Activated T-helper 1 cell treated with anti-CD3 and anti-CD28 coated beads, Interleukin-12 subunit alpha, Interleukin-12 subunit beta, Interleukin-2, Interleukin-4 antibody, amounts not matched to agents 30 ng/mL and 10 ng/mL and 1 ng/mL, durations not matched to agents 14 hours and 24 hours and 36 hours (primary cell): Measurements from ENCODE around the gene PDXK. TPM values are rescaled to one million over a fixed set of nuclear protein-coding genes. Genes with fewer than 3 reads are reported as not detected.

ENCODE experiments used
- DNase-seq: peaks from one replicate; pipeline ENCODE4 v3.0.0; 2021; ENCODE audit warnings: low spot score
- H3K27ac Mint-ChIP-seq: one replicate; pipeline ENCODE4 v1.8.0; 2021; ENCODE audit warnings: mild to moderate bottlenecking, mixed read lengths
- H3K27me3 Mint-ChIP-seq: one replicate; pipeline ENCODE4 v1.8.0; 2022; ENCODE audit warnings: mild to moderate bottlenecking, moderate library complexity, mixed read lengths; ENCODE audit not compliant: insufficient read depth
- H3K36me3 Mint-ChIP-seq: one replicate; pipeline ENCODE4 v1.8.0; 2021; ENCODE audit warnings: low read depth, mixed read lengths
- H3K4me1 Mint-ChIP-seq: one replicate; pipeline ENCODE4 v1.8.0; 2021; ENCODE audit warnings: low read depth, mixed read lengths
- H3K4me3 Mint-ChIP-seq: one replicate; pipeline ENCODE4 v1.8.0; 2021; ENCODE audit warnings: mild to moderate bottlenecking, moderate library complexity, mixed read lengths
- H3K9me3 Mint-ChIP-seq: one replicate; pipeline ENCODE4 v1.8.0; 2021; ENCODE audit warnings: mixed read lengths
- intact Hi-C: fragments of 100-400 bp; cut with micrococcal nuclease; formaldehyde crosslinking; loops from one replicate; pipeline ENCODE4 v1.15.1; 2024
- total RNA-seq: library from RNA; stranded (reverse); gene quantifications from 2 replicates; pipeline ENCODE4 v1.2.3, GENCODE V29; 2022

The PDXK gene
- total RNA-seq, 1 donor from 2014 or later, result 123 TPM

DNA sequence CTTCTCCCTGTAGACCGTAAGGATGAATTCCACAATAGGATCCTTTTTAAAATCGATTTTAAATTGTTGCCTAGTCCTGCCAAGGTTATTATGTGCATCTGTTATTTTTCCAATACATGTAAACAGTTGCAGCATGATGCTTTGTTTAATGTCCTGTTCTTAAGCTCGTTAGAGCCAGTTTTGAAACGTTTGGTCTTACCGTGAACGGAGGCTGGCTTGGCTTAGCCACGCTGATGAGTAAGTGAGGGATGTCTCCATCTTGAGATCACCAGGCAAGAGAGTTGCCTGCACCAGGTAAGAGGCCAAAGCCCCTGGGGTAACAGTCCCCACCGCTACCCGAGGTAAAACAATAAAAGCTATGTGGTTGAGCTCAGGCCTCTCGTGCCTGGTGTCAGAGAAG lies 39.9 kb downstream of the PDXK start:
- intact Hi-C loops, result no loop called here
- no peaks in the 10 kb centered on the region for H3K4me1 Mint-ChIP-seq
- peaks cover 15% of the 10 kb centered on the region for H3K36me3 Mint-ChIP-seq
- no peaks in the 10 kb centered on the region for H3K9me3 Mint-ChIP-seq
- no peak overlapping the region for H3K4me3 Mint-ChIP-seq
- DNase-seq, result no peak
- no peaks in the 10 kb centered on the region for H3K27me3 Mint-ChIP-seq
- no peak overlapping the region for H3K27ac Mint-ChIP-seq

DNA sequence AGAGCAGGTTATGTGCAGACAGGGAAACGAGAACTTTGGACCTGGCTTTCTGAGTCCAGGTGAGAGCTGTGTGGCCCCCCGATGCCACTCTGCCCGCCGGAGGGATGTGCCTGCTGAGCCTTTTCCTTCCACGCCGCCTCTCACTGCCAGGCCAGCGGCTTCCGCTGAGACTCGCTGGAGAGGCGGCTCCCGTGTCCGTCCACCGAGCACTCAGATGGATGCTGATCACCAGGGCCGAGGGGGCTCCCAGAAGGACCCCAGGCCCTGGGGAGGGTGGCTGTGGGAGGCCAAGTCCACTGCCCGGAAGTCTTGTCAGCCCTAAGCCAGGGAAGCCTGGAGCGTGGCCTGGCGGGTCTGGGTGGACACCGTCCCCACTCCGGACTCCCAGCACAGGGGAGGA lies 40.7 kb downstream of the PDXK start:
- intact Hi-C loops, result no loop called here
- no peaks in the 10 kb centered on the region for H3K9me3 Mint-ChIP-seq
- H3K27ac Mint-ChIP-seq, result no peak overlapping the region
- H3K4me3 Mint-ChIP-seq, result no peak overlapping the region
- DNase-seq, result no peak
- peaks cover 10% of the 10 kb centered on the region for H3K36me3 Mint-ChIP-seq
- no peaks in the 10 kb centered on the region for H3K4me1 Mint-ChIP-seq
- no peaks in the 10 kb centered on the region for H3K27me3 Mint-ChIP-seq

DNA sequence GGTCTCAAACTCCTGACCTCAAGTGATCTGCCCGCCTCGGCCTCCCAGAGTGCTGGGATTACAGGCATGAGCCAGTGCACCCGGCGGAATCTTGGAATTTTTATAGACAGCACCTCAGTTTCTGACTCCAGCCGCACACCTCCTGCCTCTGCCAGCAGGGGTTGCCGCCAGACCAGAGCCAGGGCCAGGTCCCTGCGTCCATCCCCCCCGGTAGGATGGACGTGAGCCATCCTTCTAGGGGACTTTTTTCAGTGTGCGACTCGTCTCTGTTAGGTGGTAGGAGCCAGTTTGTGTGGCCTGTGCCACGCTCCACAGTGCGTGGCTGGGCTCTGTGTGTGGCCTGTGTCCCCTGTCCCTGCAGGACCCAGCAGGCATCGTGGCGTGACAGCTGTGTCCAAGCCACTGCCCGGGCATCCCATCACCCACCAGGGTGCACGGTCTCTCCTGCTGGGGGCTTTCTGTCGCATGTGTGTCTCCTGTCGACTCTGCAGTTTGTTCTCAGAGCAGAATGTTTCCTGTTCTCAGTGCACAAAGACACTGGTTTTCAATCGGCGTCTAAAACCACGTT lies 41.5 kb downstream of the PDXK start:
- Mint-ChIP-seq H3K27me3 (no peaks in the 10 kb centered on the region), H3K36me3 (peaks cover 10% of the 10 kb centered on the region), H3K9me3 (no peaks in the 10 kb centered on the region), H3K4me1 (no peaks in the 10 kb centered on the region), H3K4me3 (no peak overlapping the region), H3K27ac (no peak overlapping the region)
- no peak for DNase-seq
- intact Hi-C loops, result no loop called here

DNA sequence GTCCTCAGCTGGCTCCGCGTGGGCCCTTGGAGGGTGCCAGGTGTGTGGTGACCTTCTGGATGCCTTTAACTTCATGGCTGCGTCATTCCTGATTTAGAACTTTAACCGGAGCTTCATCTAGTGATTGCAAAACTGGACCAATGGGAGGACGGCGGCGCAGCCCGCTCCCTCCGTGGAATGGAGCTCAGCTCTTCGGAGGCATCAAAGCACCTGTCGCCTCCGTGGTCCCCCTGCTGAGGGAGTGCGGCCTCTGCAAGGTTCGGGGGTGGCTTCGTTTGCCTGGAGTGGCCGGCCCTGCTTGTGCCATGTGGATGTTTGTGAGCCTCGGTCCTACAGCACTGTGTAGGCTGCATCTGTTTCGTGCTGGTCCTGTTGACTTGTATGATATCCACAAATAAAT lies 43.0 kb downstream of the PDXK start:
- no peak overlapping the region for H3K4me3 Mint-ChIP-seq
- H3K36me3 Mint-ChIP-seq, result peaks cover 6% of the 10 kb centered on the region
- no peaks in the 10 kb centered on the region for H3K9me3 Mint-ChIP-seq
- H3K27ac Mint-ChIP-seq, result no peak overlapping the region
- H3K4me1 Mint-ChIP-seq, result no peaks in the 10 kb centered on the region
- no peaks in the 10 kb centered on the region for H3K27me3 Mint-ChIP-seq
- DNase-seq, result no peak
- intact Hi-C loops, result no loop called here

DNA sequence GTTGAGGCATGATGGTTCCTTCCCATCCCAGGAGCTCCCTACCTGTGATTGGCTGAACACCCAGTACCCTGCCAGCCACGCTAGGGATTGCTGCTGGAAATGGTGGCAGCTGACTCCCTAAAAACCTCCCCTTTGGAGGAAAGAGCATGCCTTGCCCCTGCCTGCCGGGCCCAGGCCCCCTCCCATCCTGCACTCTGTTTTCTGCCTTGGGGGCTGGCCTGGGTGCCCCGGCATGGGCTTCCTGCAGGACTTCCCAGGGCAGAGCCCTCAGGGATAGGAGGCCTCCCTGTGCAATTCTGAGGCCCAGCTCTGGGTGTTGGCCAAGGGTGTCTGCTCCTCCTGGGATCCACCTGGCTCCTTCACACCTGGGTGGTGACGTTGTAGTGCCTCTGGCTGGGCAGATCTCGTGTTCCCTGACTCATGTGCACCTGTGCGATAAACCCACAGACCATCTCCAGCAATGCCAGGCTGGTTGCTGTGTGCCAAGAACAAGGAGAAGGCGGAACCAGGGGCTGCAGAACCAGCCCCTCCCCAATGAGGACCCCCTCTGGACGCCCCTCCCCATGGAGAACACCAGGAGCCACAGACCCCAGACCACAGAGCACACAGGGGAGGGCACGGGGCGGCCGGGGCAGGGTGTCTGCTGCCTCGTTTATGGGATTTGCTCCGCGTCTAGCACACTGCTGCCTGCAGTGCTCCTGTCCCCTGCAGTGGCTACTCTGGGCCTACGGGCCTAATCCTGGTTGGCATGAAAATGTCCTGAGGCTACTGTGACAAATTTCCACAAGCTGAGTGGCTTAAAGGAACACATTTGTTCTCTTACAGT lies 43.6 kb downstream of the PDXK start:
- intact Hi-C loops, result no loop called here
- H3K9me3 Mint-ChIP-seq, result no peaks in the 10 kb centered on the region
- H3K4me3 Mint-ChIP-seq, result no peak overlapping the region
- no peak overlapping the region for H3K27ac Mint-ChIP-seq
- no peaks in the 10 kb centered on the region for H3K4me1 Mint-ChIP-seq
- H3K36me3 Mint-ChIP-seq, result peaks cover 6% of the 10 kb centered on the region
- no peaks in the 10 kb centered on the region for H3K27me3 Mint-ChIP-seq
- DNase-seq, result no peak

DNA sequence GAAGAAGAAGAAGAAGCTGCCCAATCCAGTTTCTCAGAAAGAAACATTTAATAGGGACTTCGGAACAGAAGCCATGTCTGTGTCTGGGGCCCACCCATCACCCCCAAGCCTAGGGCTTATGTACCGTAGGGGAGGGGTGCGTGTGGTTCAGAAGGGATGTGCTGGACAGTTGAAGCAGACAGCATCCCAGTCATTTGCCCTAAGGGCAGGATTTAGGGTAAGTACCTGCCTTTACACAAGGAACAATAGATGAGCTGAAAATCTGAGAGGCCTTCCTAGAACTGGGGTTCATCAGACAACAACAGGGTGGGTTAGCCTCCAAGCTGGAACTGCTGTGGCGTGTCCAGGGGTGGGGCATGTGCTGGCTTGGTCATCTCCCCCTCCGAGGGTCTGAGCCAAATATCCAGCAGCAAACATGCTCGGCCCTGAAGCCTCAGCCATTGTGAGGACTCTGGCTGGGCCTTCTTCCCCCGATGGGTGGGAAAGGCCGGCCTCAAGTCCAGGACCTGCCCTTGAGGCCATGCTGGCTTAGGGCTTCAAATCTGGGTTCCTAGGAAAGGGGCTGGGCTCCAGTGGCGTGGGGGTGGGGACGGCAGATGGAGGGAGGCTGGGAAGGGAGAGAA lies 45.1 kb downstream of the PDXK start:
- Mint-ChIP-seq H3K4me1 (no peaks in the 10 kb centered on the region), H3K4me3 (no peak overlapping the region), H3K27me3 (no peaks in the 10 kb centered on the region), H3K9me3 (no peaks in the 10 kb centered on the region), H3K27ac (no peak overlapping the region), H3K36me3 (peaks cover 6% of the 10 kb centered on the region)
- DNase-seq, result no peak
- intact Hi-C loops, result no loop called here

DNA sequence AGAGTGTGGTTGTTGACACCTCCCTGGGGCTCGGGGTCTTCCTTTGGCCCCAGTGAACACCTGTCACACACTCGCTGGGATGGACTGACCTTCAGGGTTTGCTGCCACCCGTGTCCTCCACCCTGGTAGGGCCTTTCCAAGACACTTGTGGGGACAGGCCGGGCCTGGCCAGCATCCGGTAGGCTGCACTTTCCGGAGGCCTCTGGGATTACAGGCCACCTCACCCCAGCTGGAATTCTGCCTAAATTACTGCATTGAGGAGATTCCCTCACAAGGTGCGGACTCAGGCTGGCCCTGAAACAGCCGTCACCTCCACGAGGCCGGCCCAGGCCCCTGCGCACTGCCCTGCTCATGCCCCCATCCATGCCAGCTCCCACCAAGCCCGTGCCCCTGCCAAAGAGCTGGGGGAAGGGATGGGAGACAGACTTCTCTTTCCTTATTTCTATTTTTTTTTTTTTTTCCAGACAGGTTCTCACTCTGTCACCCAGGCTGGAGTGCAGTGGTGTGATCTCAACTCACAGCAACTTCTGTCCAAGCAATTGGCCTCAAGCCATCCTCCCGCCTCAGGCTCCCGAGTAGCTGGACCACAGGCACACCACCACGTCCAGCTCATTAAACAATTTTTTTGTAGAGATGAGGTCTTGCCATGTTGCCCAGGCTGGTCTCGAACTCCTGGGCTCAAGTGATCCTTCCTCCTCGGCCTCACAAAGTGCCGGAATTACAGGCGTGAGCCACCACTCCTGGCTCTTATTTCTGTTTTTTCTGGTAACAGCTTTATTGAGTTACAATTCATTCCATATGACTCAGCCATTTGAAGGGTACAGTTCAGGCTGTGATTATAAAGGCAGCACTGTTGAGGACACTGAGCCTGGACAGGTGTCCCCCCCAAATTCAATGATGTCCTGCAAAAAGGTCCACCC lies 45.9 kb downstream of the PDXK start:
- intact Hi-C loops, result no loop called here
- no peak overlapping the region for H3K4me3 Mint-ChIP-seq
- no peaks in the 10 kb centered on the region for H3K27me3 Mint-ChIP-seq
- DNase-seq, result no peak
- H3K36me3 Mint-ChIP-seq, result peaks cover 6% of the 10 kb centered on the region
- no peaks in the 10 kb centered on the region for H3K9me3 Mint-ChIP-seq
- no peaks in the 10 kb centered on the region for H3K4me1 Mint-ChIP-seq
- H3K27ac Mint-ChIP-seq, result no peak overlapping the region

DNA sequence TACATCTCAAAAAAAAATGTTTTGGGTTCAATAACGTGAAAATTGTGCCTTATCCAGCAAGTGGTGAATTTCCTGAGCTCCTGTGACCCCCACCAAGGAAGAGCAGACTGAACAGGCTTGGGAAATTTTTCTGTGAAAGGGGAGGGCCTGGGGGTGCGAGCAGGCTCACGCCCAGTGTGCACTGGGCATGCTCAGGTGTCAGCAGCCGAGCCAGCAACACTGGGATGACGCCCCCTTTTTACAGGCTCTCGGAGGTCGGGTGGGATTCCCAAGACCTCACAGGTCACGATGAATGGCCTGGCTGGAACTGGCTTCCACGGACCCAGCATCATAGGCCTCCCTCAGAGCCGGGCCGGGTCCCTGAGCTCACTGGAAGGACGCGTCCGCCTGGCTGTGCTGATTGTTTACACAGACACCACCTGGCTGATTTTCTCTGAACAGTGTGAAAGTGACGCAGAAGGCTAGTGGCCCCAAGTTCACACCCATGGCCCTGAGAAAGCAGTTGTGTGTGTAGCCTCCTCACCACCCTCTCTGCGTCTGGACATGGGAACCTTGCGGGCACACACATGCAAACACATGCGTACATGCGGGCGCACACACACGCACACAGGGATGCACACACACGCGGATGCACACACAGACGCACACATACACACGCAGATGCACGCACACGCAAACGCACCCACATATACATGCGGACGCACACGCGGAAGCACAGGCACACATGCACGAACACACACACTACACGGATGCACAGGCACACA lies 48.0 kb downstream of the PDXK start:
- peaks cover 7% of the 10 kb centered on the region for H3K9me3 Mint-ChIP-seq
- no peak overlapping the region for H3K4me3 Mint-ChIP-seq
- intact Hi-C loops, result no loop called here
- no peak for DNase-seq
- H3K27me3 Mint-ChIP-seq, result no peaks in the 10 kb centered on the region
- H3K27ac Mint-ChIP-seq, result no peak overlapping the region
- H3K36me3 Mint-ChIP-seq, result peaks cover 13% of the 10 kb centered on the region
- no peaks in the 10 kb centered on the region for H3K4me1 Mint-ChIP-seq

DNA sequence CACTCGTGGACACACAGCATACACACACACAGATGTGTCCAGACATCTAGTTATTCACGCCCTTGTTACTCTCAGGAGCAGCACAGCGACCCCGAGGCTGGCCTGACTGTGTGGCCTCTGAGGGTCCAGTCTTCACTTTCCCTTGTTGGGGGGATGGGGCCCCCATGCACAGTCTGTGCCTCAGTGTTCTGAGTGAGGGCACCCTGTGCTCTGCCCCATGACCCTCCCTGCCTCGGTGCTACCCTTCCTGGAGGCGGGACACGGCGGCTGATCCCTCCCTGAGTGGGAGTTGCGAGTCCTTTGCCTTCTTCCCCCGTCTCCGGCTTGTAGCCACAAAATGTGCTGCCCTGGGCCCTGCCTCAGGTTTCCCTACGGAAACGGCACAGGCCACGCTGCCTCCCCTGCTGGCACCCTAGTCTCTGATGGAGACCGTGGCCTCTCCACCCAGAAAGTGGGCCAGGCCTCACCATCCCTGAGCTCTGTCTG lies 48.6 kb downstream of the PDXK start:
- H3K27me3 Mint-ChIP-seq, result no peaks in the 10 kb centered on the region
- H3K4me3 Mint-ChIP-seq, result no peak overlapping the region

DNA sequence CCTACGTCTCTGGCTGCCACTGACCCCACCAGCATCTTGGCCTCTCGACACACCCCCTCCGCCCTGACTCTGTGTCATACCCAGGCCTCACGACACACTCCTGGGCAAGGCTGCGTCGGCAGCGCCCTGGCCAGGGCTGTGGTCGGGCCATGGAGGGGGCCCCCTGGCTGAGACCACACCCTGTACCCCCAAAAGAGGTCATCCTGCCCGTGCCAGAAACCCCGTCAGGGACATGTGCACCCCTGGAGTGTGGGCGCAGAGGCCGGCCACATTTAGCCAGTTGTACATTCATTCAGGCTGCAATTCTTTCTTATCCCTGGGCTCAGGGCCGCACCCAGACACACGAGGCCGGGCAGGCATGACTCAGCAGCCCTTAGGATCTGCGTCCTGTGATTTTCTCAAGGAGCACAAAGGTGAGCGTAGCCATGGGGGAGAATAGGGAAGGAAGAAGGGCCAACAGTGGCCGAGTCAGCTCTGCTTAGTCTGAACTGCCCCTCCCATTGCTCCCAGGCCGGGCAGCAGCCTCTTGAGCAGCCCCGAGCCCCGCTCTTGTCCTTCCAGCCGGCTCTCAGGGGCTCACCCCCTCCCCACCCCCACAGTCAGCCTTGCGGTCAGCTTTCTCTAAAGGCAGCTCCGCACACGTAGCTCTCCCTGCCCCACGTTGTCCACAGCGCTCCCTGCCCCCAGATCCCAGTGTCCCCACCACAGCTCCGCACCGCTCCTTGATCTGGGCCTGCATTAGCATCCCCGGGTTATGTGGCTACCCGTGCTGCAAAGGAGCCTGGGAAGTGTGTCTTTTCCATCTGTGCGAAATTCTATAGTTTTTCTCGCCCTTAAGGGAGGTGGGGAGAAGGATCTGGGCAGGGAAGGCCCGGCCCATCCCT lies 49.3 kb downstream of the PDXK start:
- Mint-ChIP-seq H3K9me3 (peaks cover 7% of the 10 kb centered on the region), H3K27me3 (no peaks in the 10 kb centered on the region), H3K4me1 (peaks cover 2% of the 10 kb centered on the region), H3K27ac (peak overlapping the region; percentile 50), H3K4me3 (no peak overlapping the region), H3K36me3 (peaks cover 17% of the 10 kb centered on the region)
- no peak for DNase-seq
- intact Hi-C loops, result no loop called here

More for the DNA sequence above, 48.6 kb downstream of the PDXK start:
- Mint-ChIP-seq H3K9me3 (peaks cover 7% of the 10 kb centered on the region), H3K27ac (no peak overlapping the region), H3K4me1 (no peaks in the 10 kb centered on the region), H3K36me3 (peaks cover 17% of the 10 kb centered on the region)
- DNase-seq, result no peak
- intact Hi-C loops, result no loop called here

DNA sequence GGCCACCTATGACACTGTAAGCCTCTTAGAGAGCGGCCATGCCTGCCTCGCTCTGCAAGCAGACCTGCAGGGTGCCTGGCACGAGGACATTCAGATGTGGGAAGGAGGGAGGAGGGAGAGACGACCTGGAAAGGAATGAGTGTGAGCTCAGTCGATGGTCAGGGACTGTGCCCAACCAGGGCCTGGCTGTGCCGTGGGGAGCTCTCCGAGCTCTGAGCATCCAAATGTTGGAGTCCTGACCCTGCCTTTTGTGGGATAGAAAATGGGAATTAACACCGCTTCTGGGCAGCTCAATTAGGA lies 49.9 kb downstream of the PDXK start:
- Mint-ChIP-seq H3K4me3 (no peak overlapping the region), H3K27ac (peak overlapping the region; percentile 50), H3K9me3 (peaks cover 7% of the 10 kb centered on the region), H3K36me3 (peaks cover 21% of the 10 kb centered on the region), H3K27me3 (no peaks in the 10 kb centered on the region), H3K4me1 (peaks cover 8% of the 10 kb centered on the region)
- DNase-seq, result no peak
- intact Hi-C loops, result no loop called here
